Neuron (in vitro differentiated cells): ENCODE results near the gene BAHCC1.
"Not testable (repeated sequence)": the region's sequence is repeated elsewhere in the genome, so short reads cannot be mapped to it uniquely, and the experiment has no call there.

ENCODE experiments used
- H2AFZ ChIP-seq: one replicate; pipeline ENCODE4 v1.6.1; 2013; ENCODE audit warnings: low read depth, mild to moderate bottlenecking, inconsistent platforms, low read length, moderate library complexity
- H3K27me3 ChIP-seq: one replicate; pipeline ENCODE4 v1.6.1; 2013; ENCODE audit warnings: low read length; ENCODE audit not compliant: insufficient read depth
- H3K36me3 ChIP-seq: one replicate; pipeline ENCODE4 v1.6.1; 2013; ENCODE audit warnings: low read length; ENCODE audit not compliant: insufficient read depth
- H3K4me1 ChIP-seq: one replicate; pipeline ENCODE4 v1.6.1; 2013; ENCODE audit warnings: low read length; ENCODE audit not compliant: insufficient read depth
- H3K4me3 ChIP-seq: 2 replicates; pipeline ENCODE4 v1.5.1; 2013; ENCODE audit warnings: mild to moderate bottlenecking, low read length, moderate library complexity
- H3K9me3 ChIP-seq: one replicate; pipeline ENCODE4 v1.6.1; 2013; ENCODE audit warnings: low read length

The BAHCC1 gene

DNA sequence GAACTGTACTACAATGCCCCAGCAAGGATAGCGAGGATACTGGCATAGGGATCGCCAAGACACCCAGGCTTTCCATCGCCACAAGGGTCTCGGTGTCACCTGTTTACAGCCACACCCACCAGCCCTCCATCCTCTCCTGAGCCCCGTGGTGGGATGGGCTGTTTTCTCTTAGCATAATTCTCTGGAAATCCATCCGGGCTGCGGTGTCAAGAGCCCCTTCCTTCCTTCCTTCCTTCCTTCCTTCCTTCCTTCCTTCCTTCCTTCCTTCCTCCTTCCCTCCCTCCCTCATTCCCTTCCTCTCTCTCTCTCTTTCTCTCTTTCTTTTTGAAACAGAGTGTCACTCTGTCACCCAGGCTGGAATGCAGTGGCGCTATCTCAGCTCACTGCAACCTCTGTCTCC is 36.0 kb upstream of the BAHCC1 start:
- no peaks in the 10 kb centered on the region for H3K36me3 ChIP-seq
- H3K4me1 ChIP-seq = peaks cover 3% of the 10 kb centered on the region
- H3K27me3 ChIP-seq = peaks cover 9% of the 10 kb centered on the region
- no peak overlapping the region for H2AFZ ChIP-seq
- peaks cover 2% of the 10 kb centered on the region for H3K9me3 ChIP-seq
- H3K4me3 ChIP-seq = no peak overlapping the region

DNA sequence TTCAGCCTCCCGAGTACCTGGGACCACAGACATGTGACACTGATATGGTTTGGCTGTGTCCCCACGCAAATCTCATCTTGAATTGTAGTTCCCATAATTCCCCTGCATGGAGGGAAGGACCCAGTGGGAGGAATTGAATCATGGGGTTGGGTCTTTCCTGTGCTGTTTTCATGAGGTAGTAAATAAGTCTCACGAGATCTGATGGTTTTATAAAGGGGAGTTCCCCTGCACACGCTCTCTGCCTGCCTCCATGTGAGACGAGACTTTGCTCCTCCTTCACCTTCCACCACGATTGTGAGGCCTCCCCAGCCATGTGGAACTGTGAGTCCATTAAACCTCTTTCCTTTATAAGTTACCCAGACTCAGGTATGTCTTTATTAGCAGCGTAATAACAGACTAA is 33.3 kb upstream of the BAHCC1 start:
- not testable (repeated sequence) for H2AFZ ChIP-seq, H3K36me3 ChIP-seq, H3K9me3 ChIP-seq, H3K4me3 ChIP-seq
- H3K4me1 ChIP-seq = peaks cover 14% of the 10 kb centered on the region
- peaks cover 27% of the 10 kb centered on the region for H3K27me3 ChIP-seq

DNA sequence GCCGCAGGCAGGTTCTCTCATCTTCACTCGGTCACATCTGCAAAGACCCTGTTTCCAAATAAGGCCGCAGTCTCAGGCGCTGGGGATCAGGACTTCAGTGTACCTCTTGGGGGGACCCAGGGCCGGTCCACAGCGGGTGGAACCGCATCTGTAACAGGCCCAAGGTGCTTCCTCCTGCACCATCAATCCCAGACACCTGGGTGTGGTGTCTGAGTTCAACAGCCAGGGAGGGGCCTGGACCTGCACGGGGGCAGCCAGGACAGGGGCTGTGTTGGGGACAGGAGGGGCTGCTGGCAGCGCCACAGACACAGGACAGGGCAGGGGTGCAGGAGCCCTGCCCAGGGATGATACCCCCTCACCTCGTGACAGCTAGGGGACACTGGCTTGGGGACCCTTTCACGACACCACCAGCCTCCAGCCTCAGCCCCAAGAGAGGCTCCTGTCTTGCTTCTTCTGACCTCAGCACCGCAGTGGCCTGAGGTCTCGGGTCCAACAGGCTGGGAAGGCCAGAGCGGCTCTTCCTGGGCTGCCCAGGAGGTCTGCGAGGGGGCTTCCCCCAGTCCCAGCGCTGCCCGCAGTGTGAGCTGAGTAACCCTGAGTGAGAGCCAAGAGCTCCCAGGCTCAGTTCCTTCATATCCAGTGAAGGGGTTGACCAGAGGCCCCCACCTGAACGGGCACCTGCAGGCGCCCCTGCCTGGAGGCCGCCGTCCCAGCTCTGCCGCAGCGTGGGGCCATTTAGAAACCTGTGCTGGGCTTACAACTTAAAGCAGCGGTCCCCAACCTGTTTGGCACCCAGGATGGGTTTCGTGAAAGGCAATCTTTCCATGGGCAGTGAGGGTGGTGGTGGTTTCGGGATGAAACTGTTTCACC is 30.7 kb upstream of the BAHCC1 start:
- Histone ChIP-seq H3K36me3 (no peaks in the 10 kb centered on the region), H3K4me3 (no peak overlapping the region), H2AFZ (no peak overlapping the region), H3K27me3 (peaks cover 28% of the 10 kb centered on the region), H3K4me1 (peaks cover 11% of the 10 kb centered on the region), H3K9me3 (peaks cover 7% of the 10 kb centered on the region)

- H3K9me3 ChIP-seq = peaks cover 7% of the 10 kb centered on the region
- peaks cover 28% of the 10 kb centered on the region for H3K27me3 ChIP-seq
- no peak overlapping the region for H3K4me3 ChIP-seq
Observed at GRCh38 chr17:81365148-81365600, 30.1 kb upstream of the BAHCC1 start.

DNA sequence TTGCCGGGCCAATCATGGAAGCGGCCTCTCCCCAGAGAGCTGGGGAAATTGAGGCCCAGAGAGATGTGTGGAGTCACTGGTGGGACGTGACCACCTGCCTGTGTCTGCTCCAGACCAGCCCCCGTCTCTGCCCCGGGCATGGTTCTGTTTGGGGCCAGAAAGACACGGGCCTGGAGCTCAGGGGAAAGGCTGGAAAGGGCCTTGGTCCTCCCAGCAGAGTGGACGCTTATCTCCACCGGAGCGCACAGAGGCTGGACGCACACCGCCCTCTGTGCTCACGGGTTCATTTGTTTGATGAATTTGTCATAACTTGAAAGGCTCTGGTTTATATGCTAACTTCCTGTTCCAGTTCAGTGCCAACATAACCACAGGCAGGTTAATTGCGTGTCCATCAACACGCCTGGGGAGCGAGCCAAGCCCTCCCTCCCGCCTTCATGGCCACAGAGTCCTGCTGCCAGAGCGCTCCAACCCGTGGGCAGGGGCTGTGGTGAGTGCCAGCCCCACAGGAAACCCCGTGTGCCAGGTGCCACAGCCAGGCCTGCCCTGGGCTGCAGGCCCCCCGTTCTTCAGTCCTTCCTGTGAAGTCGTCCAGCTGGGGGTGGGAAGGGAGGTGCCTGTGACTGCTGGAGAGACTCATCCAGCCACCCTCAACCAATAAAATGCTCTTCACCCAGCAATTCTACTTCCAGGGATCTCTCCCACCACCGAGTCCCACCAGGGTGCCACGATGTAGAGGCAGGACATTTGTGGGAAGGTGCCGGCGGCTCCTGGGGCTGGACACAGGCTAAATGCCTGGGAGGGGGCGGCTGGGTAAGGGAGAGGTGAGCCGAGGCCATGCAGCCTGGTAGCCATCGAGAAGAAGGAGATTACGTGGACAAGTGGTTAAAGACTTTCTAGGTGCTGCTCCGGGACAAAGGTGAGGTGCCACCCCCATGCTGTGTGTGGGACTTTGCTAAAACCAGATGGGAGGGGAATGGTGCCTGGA is 29.4 kb upstream of the BAHCC1 start:
- H3K36me3 ChIP-seq = no peaks in the 10 kb centered on the region
- peaks cover 7% of the 10 kb centered on the region for H3K9me3 ChIP-seq
- no peak overlapping the region for H3K4me3 ChIP-seq
- H3K27me3 ChIP-seq = peaks cover 28% of the 10 kb centered on the region
- no peak overlapping the region for H2AFZ ChIP-seq
- H3K4me1 ChIP-seq = peaks cover 11% of the 10 kb centered on the region

More at GRCh38 chr17:81365148-81365600, 30.1 kb upstream of the BAHCC1 start:
- Histone ChIP-seq H2AFZ (no peak overlapping the region), H3K36me3 (no peaks in the 10 kb centered on the region), H3K4me1 (peaks cover 11% of the 10 kb centered on the region)

DNA sequence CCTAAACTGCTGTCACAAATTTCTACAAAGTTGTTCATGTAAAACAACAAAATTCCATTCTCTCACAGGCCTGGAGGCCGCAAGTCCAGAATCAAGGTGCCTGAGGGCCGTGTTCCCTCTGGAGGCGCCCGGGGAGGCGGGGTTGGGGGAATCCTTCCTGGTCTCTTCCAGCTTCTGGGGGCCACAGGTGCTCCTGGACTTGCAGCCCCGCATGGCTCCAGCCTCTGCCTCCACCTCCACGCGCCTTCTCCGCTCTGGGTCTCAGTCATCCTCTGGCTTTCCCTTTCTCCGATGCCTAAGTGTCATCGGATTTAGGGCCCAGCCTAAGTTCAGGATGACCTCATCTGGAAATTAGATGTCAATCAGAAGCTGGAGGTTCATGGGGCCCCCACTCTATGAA is 28.6 kb upstream of the BAHCC1 start:
- Histone ChIP-seq H2AFZ (no peak overlapping the region), H3K4me1 (peaks cover 11% of the 10 kb centered on the region), H3K36me3 (no peaks in the 10 kb centered on the region), H3K9me3 (peaks cover 7% of the 10 kb centered on the region), H3K27me3 (peaks cover 28% of the 10 kb centered on the region), H3K4me3 (no peak overlapping the region)

GRCh38 chr17:81367171-81367570 is 28.1 kb upstream of the BAHCC1 start:
- Histone ChIP-seq H3K27me3 (peaks cover 28% of the 10 kb centered on the region), H2AFZ (no peak overlapping the region), H3K4me3 (no peak overlapping the region), H3K4me1 (peaks cover 11% of the 10 kb centered on the region), H3K36me3 (no peaks in the 10 kb centered on the region), H3K9me3 (peaks cover 7% of the 10 kb centered on the region)

GRCh38 chr17:81368161-81369022 is 26.9 kb upstream of the BAHCC1 start:
- H2AFZ ChIP-seq = no peak overlapping the region
- H3K36me3 ChIP-seq = no peaks in the 10 kb centered on the region
- H3K4me3 ChIP-seq = no peak overlapping the region
- peaks cover 25% of the 10 kb centered on the region for H3K27me3 ChIP-seq
- H3K4me1 ChIP-seq = peaks cover 11% of the 10 kb centered on the region
- H3K9me3 ChIP-seq = peaks cover 7% of the 10 kb centered on the region

- Histone ChIP-seq H3K9me3 (peaks cover 9% of the 10 kb centered on the region), H3K4me3 (no peak overlapping the region), H3K36me3 (no peaks in the 10 kb centered on the region), H2AFZ (no peak overlapping the region), H3K4me1 (peaks cover 4% of the 10 kb centered on the region), H3K27me3 (peaks cover 14% of the 10 kb centered on the region)
Observed at GRCh38 chr17:81370294-81370693, 25.0 kb upstream of the BAHCC1 start.

- Histone ChIP-seq H3K4me3 (no peak overlapping the region), H2AFZ (no peak overlapping the region), H3K36me3 (no peaks in the 10 kb centered on the region), H3K4me1 (no peaks in the 10 kb centered on the region), H3K27me3 (peaks cover 2% of the 10 kb centered on the region), H3K9me3 (peaks cover 11% of the 10 kb centered on the region)
Observed at GRCh38 chr17:81371910-81372760, 23.1 kb upstream of the BAHCC1 start.

GRCh38 chr17:81373536-81374160 is 21.6 kb upstream of the BAHCC1 start:
- no peaks in the 10 kb centered on the region for H3K4me1 ChIP-seq
- no peak overlapping the region for H3K4me3 ChIP-seq
- H2AFZ ChIP-seq = no peak overlapping the region
- H3K27me3 ChIP-seq = peaks cover 2% of the 10 kb centered on the region
- peaks cover 4% of the 10 kb centered on the region for H3K9me3 ChIP-seq
- no peaks in the 10 kb centered on the region for H3K36me3 ChIP-seq
